K562 (cell line): ENCODE results near the gene MITD1. TPM values are rescaled to one million over a fixed set of nuclear protein-coding genes. Genes with fewer than 3 reads are reported as not detected.

Experiments used
- CHD2 ChIP-seq: IDR thresholded peaks from 2 replicates; pipeline ENCODE4 v1.6.1; 2011; ENCODE audit warnings: low read depth, low read length
- HDAC2 ChIP-seq: fragments of 450-650 bp; IDR thresholded peaks from 2 replicates; pipeline ENCODE4 v1.6.1; 2016; ENCODE audit warnings: mild to moderate bottlenecking
- HNRNPK ChIP-seq: fragments of 200-400 bp; formaldehyde crosslinking; IDR thresholded peaks from one replicate; pipeline ENCODE4 v1.6.1; 2018; ENCODE audit warnings: mild to moderate bottlenecking, low read depth, low read length; ENCODE audit not compliant: poor library complexity, severe bottlenecking
- HNRNPLL ChIP-seq: fragments of 200-400 bp; formaldehyde crosslinking; IDR thresholded peaks from 2 replicates; pipeline ENCODE4 v1.6.1; 2017; ENCODE audit warnings: low read length, low read depth, mild to moderate bottlenecking; ENCODE audit not compliant: poor library complexity, severe bottlenecking
- MGA ChIP-seq: fragments of 450-650 bp; IDR thresholded peaks from 2 replicates; pipeline ENCODE4 v1.6.1; 2016; ENCODE audit warnings: mild to moderate bottlenecking, moderate library complexity
- POLR2A ChIP-seq: fragments of 450-650 bp; conservative IDR thresholded peaks from 2 replicates; pipeline ENCODE4 v1.6.1; 2016
- TAF7 ChIP-seq: fragments of 450-650 bp; IDR thresholded peaks from 2 replicates; pipeline ENCODE4 v1.6.1; 2016; ENCODE audit warnings: missing genetic modification characterization, missing compliant biosample characterization
- TOE1 ChIP-seq, 2 experiments: fragments of 450-650 bp in 1 of 2; sonication (generic) in 1 of 2; formaldehyde crosslinking in 1 of 2; IDR thresholded peaks; 2 replicates each; pipeline versions ENCODE4 v1.7.1 to v1.8.0; 2016 to 2022; ENCODE audit warnings: borderline replicate concordance in 2 of 2, mild to moderate bottlenecking in 2 of 2, antibody characterized with exemption in 1 of 2, inconsistent platforms in 1 of 2, low read depth in 1 of 2, missing genetic modification reagents in 1 of 2, moderate library complexity in 1 of 2
- UBTF ChIP-seq, 2 experiments: IDR thresholded peaks; 2 replicates each; pipeline ENCODE4 v1.6.1; 2012; ENCODE audit warnings: improper control_type of control experiment in 2 of 2, low read depth in 2 of 2, low read length in 2 of 2, borderline replicate concordance in 1 of 2
- polyA plus RNA-seq, 8 experiments: library from polyadenylated mRNA; depleted of rRNA in 4 of 8; stranded (reverse) in 5 of 8; unstranded in 3 of 8; fragments of >200 nt; fragmentation: Nextera tagmentation in 2 of 8; fragmentation: Illumina TruSeq in 1 of 8; extraction: Ambion mirVana in 2 of 8; extraction: Trizol in 1 of 8; gene quantifications; 2 replicates each; pipeline versions ENCODE4 v1.2.1 to v1.2.3, GENCODE V29; 2011 to 2014; ENCODE audit warnings: inconsistent platforms in 1 of 8, missing spikeins in 1 of 8
- total RNA-seq, 7 experiments: library from RNA; depleted of rRNA in 6 of 7; stranded (reverse); fragments of >200 nt in 6 of 7; fragmentation: Illumina TruSeq in 2 of 7; extraction: Trizol in 2 of 7; gene quantifications; 2 replicates each; pipeline versions ENCODE4 v1.2.1 to v1.2.3, GENCODE V29; 2011 to 2021; ENCODE audit warnings: low replicate concordance in 1 of 7
- TF ChIP-seq, protein P1 (sequence below): fragments of 250-450 bp; sonication (Bioruptor Pico); IDR thresholded peaks from 2 replicates; pipeline ENCODE4 v1.8.0; 2022; ENCODE audit warnings: moderate library complexity, mild to moderate bottlenecking, inconsistent platforms

MITD1 gene
- total and polyA plus RNA-seq, 9 of the 15 experiments (the other 6 are each of a cell fraction or from before 2014, with no cell fraction given) = 19.6 to 71.8 (median 43.2) TPM

DNA sequence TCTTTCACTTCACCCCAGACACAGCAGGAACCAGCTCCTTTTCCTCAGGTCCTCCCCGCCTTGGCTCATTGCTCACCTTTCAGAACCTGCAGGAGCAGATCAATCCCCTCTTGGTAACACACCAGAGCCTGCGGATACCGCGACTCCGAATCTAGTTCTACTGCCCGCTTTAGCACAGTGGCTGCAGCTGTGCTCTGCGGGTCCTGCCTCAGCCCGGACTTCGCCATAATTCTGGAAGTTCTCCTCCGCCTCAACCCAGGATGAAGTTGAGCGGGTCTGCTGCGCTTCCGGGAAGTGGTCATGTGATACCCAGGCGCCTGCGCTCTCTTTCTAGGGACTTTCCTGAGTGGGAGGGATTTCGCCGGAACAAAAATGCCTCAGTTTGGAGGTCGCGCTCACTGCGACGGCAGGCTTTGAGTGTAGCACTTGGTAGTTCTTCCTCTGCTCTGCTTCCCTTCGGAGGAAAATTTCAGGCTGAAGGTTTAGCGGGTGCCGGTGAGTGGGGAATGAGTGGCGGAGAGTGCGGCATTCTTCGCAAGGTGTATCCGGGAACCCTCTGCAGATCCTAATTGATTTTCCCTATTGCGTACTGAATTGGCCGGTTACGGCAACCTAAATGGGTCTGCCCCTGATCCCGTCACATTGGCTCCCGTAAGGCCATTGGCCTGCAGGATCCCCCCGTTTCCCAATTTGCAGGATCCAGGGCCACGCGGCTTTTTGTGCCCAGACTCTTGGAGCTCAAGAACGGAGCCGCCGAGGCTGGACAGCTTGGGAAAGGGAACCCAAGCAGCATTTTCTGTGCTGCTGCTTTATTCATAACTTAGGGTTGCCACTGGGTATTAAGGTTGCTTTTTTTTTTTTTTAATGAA is at the start of gene MITD1, which contains the start of gene MRPL30 (continued):
- peak; percentile 40; the same call in 1 of the 2 replicates for TF ChIP-seq MGA
- no peak for TF ChIP-seq HNRNPK
- TF ChIP-seq CHD2 = no peak
- TF ChIP-seq, protein P1, sequence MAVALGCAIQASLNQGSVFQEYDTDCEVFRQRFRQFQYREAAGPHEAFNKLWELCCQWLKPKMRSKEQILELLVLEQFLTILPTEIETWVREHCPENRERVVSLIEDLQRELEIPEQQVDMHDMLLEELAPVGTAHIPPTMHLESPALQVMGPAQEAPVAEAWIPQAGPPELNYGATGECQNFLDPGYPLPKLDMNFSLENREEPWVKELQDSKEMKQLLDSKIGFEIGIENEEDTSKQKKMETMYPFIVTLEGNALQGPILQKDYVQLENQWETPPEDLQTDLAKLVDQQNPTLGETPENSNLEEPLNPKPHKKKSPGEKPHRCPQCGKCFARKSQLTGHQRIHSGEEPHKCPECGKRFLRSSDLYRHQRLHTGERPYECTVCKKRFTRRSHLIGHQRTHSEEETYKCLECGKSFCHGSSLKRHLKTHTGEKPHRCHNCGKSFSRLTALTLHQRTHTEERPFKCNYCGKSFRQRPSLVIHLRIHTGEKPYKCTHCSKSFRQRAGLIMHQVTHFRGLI = no peak
- peak; percentile 60 for TF ChIP-seq HNRNPLL
- TF ChIP-seq UBTF (IDR thresholded peaks at IDR 0.05; ENCODE audit: borderline replicate concordance in 1 of 2, low read depth in 2 of 2, low read length in 2 of 2) = peak in 1 of 2 experiments; percentile 82; a peak in 2 of 4 replicates
- peak; percentile 93 for TF ChIP-seq POLR2A
- TF ChIP-seq HDAC2 = peak; percentile 91
- peak; percentile 98 for TF ChIP-seq TOE1 (IDR thresholded peaks at IDR 0.05; ENCODE audit: borderline replicate concordance)
- TF ChIP-seq TOE1 (CRISPR knock-in tag; IDR thresholded peaks at IDR 0.05; ENCODE audit: borderline replicate concordance, low read depth) = no peak
- TF ChIP-seq TAF7 (tag) = peak; percentile 96
